H1 (cell line): ENCODE measurements around the gene IGFBP3. TPM values are rescaled to one million over a fixed set of nuclear protein-coding genes. Genes with fewer than 3 reads are reported as not detected.

Source experiments
- BACH1 ChIP-seq: IDR thresholded peaks from 2 replicates; pipeline ENCODE4 v1.6.1; 2012; ENCODE audit warnings: low read length, improper control_type of control experiment
- JUN ChIP-seq: IDR thresholded peaks from 2 replicates; pipeline ENCODE4 v1.6.1; 2011; ENCODE audit warnings: low read depth, mild to moderate bottlenecking, improper control_type of control experiment, low read length
- KDM4A ChIP-seq: IDR thresholded peaks from one replicate; pipeline ENCODE4 v1.7.1; 2012; ENCODE audit warnings: low read depth, mild to moderate bottlenecking, moderate library complexity, low read length, inconsistent platforms; ENCODE audit not compliant: severe bottlenecking
- SIX5 ChIP-seq: IDR thresholded peaks from 2 replicates; pipeline ENCODE4 v1.6.1; 2011; ENCODE audit warnings: mild to moderate bottlenecking, low read depth, low read length
- TAF7 ChIP-seq: optimal IDR thresholded peaks from 2 replicates; pipeline ENCODE3; 2011; ENCODE audit warnings: low read depth, mild to moderate bottlenecking, inconsistent platforms, low read length, moderate library complexity, borderline replicate concordance
- TEAD4 ChIP-seq: IDR thresholded peaks from 2 replicates; pipeline ENCODE4 v1.6.1; 2012; ENCODE audit warnings: low read depth, low read length, inconsistent platforms, mixed read lengths
- USF2 ChIP-seq: IDR thresholded peaks from 2 replicates; pipeline ENCODE4 v1.6.1; 2011; ENCODE audit warnings: low read length, improper control_type of control experiment
- polyA plus RNA-seq, 7 experiments: library from polyadenylated mRNA; depleted of rRNA in 3 of 7; stranded (reverse) in 5 of 7; unstranded in 2 of 7; fragments of >200 nt in 5 of 7; fragments of 200-250 nt in 2 of 7; gene quantifications; 1 replicate in 5 of 7; 2 replicates in 1 of 7; 4 replicates in 1 of 7; pipeline versions ENCODE4 v1.2.1 to v1.2.3, GENCODE V29; 2011 to 2013; ENCODE audit warnings: missing spikeins in 2 of 7, mixed read lengths in 2 of 7
- total RNA-seq: library from RNA; stranded (reverse); fragmentation: NEBNext Ultra II Directional; extraction: Animal tissue kit (Norgen Biotek cat#: 25700); gene quantifications from 2 replicates; pipeline ENCODE4 v1.2.1, GENCODE V29; 2021

The IGFBP3 gene
- total and polyA plus RNA-seq, 2 of the 8 experiments (the other 6 are each of a cell fraction or from before 2014, with no cell fraction given) = 5.5 to 12.1 TPM

GRCh38 chr7:45944058-45944457 is 23.0 kb upstream of the IGFBP3 start (continued):
- TF ChIP-seq TAF7 (no peak), KDM4A (no peak), USF2 (no peak), TEAD4 (no peak), BACH1 (no peak), SIX5 (no peak), JUN (no peak)
